K562 (cell line): Measurements from ENCODE around the gene IGDCC3. TPM values are rescaled to one million over a fixed set of nuclear protein-coding genes. Genes with fewer than 3 reads are reported as not detected.

Experiments used
- AFF4 ChIP-seq: sonication (generic); formaldehyde crosslinking; IDR thresholded peaks from 2 replicates; pipeline ENCODE4 v1.8.0; 2023; ENCODE audit warnings: mild to moderate bottlenecking, missing genetic modification reagents
- E2F4 ChIP-seq: sonication (generic); formaldehyde crosslinking; IDR thresholded peaks from 2 replicates; pipeline ENCODE4 v1.8.0; 2022; ENCODE audit warnings: mild to moderate bottlenecking, low read depth, missing genetic modification reagents
- FOXO4 ChIP-seq: fragments of 450-650 bp; formaldehyde crosslinking; IDR thresholded peaks from 2 replicates; pipeline ENCODE4 v1.4.0; 2020; ENCODE audit warnings: mild to moderate bottlenecking, moderate library complexity
- HLTF ChIP-seq: fragments of 450-650 bp; IDR thresholded peaks from 2 replicates; pipeline ENCODE4 v1.6.1; 2016
- NCOA6 ChIP-seq: fragments of 450-650 bp; IDR thresholded peaks from 2 replicates; pipeline ENCODE4 v1.6.1; 2017; ENCODE audit warnings: mild to moderate bottlenecking
- POLR2G ChIP-seq: fragments of 200-400 bp; formaldehyde crosslinking; IDR thresholded peaks from 2 replicates; pipeline ENCODE4 v1.6.1; 2017; ENCODE audit warnings: low read depth, mild to moderate bottlenecking, antibody characterized with exemption, low read length, moderate library complexity
- POLR3G ChIP-seq: IDR thresholded peaks from 2 replicates; pipeline ENCODE4 v1.6.1; 2011; ENCODE audit not compliant: insufficient read length, insufficient replicate concordance; ENCODE audit errors: extremely low read depth
- RNF2 ChIP-seq: sonication (generic); IDR thresholded peaks from 2 replicates; pipeline ENCODE4 v1.6.1; 2016
- SIN3B ChIP-seq: fragments of 450-650 bp; IDR thresholded peaks from 2 replicates; pipeline ENCODE4 v1.6.1; 2017; ENCODE audit warnings: low read depth, mild to moderate bottlenecking, moderate library complexity
- TCF7 ChIP-seq: sonication (generic); IDR thresholded peaks from 2 replicates; pipeline ENCODE4 v1.6.1; 2016; ENCODE audit warnings: antibody characterized with exemption, borderline replicate concordance
- ZBTB8A ChIP-seq: fragments of 450-650 bp; IDR thresholded peaks from 2 replicates; pipeline ENCODE4 v1.6.1; 2018; ENCODE audit warnings: mild to moderate bottlenecking, moderate library complexity; ENCODE audit not compliant: partially characterized antibody
- ZNF282 ChIP-seq: sonication (generic); formaldehyde crosslinking; IDR thresholded peaks from 2 replicates; pipeline ENCODE4 v1.8.1; 2023; ENCODE audit warnings: missing genetic modification reagents
- ZNF431 ChIP-seq: sonication (generic); formaldehyde crosslinking; IDR thresholded peaks from 2 replicates; pipeline ENCODE4 v1.8.0; 2022; ENCODE audit warnings: mild to moderate bottlenecking, missing genetic modification reagents
- ZNF449 ChIP-seq: fragments of 250-450 bp; sonication (Bioruptor Pico); IDR thresholded peaks from 2 replicates; pipeline ENCODE4 v1.8.0; 2022; ENCODE audit warnings: moderate library complexity, mild to moderate bottlenecking, inconsistent platforms
- ZNF639 ChIP-seq, 2 experiments: fragments of 200-800 bp in 1 of 2; sonication (Bioruptor generic) in 1 of 2; sonication (generic) in 1 of 2; formaldehyde crosslinking in 1 of 2; IDR thresholded peaks in 1 of 2; conservative IDR thresholded peaks in 1 of 2; 2 replicates each; pipeline versions ENCODE4 v1.5.0 to v1.6.1; 2016 to 2020; ENCODE audit warnings: missing compliant biosample characterization in 1 of 2, missing genetic modification characterization in 1 of 2, missing genetic modification reagents in 1 of 2
- polyA plus RNA-seq, 8 experiments: library from polyadenylated mRNA; depleted of rRNA in 4 of 8; stranded (reverse) in 5 of 8; unstranded in 3 of 8; fragments of >200 nt; fragmentation: Nextera tagmentation in 2 of 8; fragmentation: Illumina TruSeq in 1 of 8; extraction: Ambion mirVana in 2 of 8; extraction: Trizol in 1 of 8; gene quantifications; 2 replicates each; pipeline versions ENCODE4 v1.2.1 to v1.2.3, GENCODE V29; 2011 to 2014; ENCODE audit warnings: inconsistent platforms in 1 of 8, missing spikeins in 1 of 8
- total RNA-seq, 7 experiments: library from RNA; depleted of rRNA in 6 of 7; stranded (reverse); fragments of >200 nt in 6 of 7; fragmentation: Illumina TruSeq in 2 of 7; extraction: Trizol in 2 of 7; gene quantifications; 2 replicates each; pipeline versions ENCODE4 v1.2.1 to v1.2.3, GENCODE V29; 2011 to 2021; ENCODE audit warnings: low replicate concordance in 1 of 7

Gene IGDCC3
- total and polyA plus RNA-seq, 9 of the 15 experiments (the other 6 are each of a cell fraction or from before 2014, with no cell fraction given): not detected

- TF ChIP-seq AFF4 (CRISPR knock-in tag) (peak; percentile 99), POLR2G (peak; percentile 80), ZNF431 (CRISPR knock-in tag) (peak; percentile 76), ZNF282 (CRISPR knock-in tag) (no peak), ZNF449 (CRISPR knock-in tag) (peak; percentile 73; the same call in 1 of the 2 replicates), FOXO4 (peak; percentile 93), NCOA6 (peak; percentile 82), HLTF (peak; percentile 75), RNF2 (peak; percentile 100), SIN3B (no peak), ZNF639 (CRISPR knock-in tag; conservative IDR thresholded peaks at IDR 0.05 in 1 of 2, IDR thresholded peaks at IDR 0.05 in 1 of 2) (peak in 1 of 2 experiments; percentile 68; a peak in 2 of 4 replicates), TCF7 (no peak), ZBTB8A (peak; percentile 98), E2F4 (CRISPR knock-in tag) (peak; percentile 44; the same call in 1 of the 2 replicates), POLR3G (no peak)
These were observed 73.2 kb downstream of the IGDCC3 start, which contains the start of gene RNU5B-1 (continued) for GRCh38 chr15:65304381-65305149.
